ENCODE data around the gene KRT75.

GRCh38 chr12:52474212-52474611 is 40.0 kb upstream of the KRT75 start:
- TF ChIP-seq GATA2 (IDR thresholded peaks at IDR 0.05; ENCODE audit: low read depth, low read length): no peak
- no peak for TF ChIP-seq GATA3 (IDR thresholded peaks at IDR 0.05; ENCODE audit: low read depth, low read length)

All from SH-SY5Y (cell line).